ENCODE measurements around the gene GNAS-AS1. TPM values are rescaled to one million over a fixed set of nuclear protein-coding genes. Genes with fewer than 3 reads are reported as not detected.

The GNAS-AS1 gene
- total RNA-seq, 1 donor from 2014 or later: 1.5 TPM

- Mint-ChIP-seq H3K27me3 (ENCODE audit: unreplicated experiment) (peaks cover 78% of the 10 kb centered on the region), H3K4me3 (ENCODE audit: unreplicated experiment) (no peak overlapping the region), H3K36me3 (ENCODE audit: unreplicated experiment) (no peaks in the 10 kb centered on the region), H3K4me1 (ENCODE audit: unreplicated experiment) (peaks cover 12% of the 10 kb centered on the region), H3K27ac (ENCODE audit: unreplicated experiment) (no peak overlapping the region), H3K9me3 (ENCODE audit: unreplicated experiment) (no peaks in the 10 kb centered on the region)
- DNase-seq (ENCODE audit: extremely low spot score, unreplicated experiment): no peak
- no peak for TF ChIP-seq CTCF (IDR thresholded peaks at IDR 0.05)
These were observed 5.0 kb downstream of the GNAS-AS1 start for GRCh38 chr20:58845706-58846105.

DNA sequence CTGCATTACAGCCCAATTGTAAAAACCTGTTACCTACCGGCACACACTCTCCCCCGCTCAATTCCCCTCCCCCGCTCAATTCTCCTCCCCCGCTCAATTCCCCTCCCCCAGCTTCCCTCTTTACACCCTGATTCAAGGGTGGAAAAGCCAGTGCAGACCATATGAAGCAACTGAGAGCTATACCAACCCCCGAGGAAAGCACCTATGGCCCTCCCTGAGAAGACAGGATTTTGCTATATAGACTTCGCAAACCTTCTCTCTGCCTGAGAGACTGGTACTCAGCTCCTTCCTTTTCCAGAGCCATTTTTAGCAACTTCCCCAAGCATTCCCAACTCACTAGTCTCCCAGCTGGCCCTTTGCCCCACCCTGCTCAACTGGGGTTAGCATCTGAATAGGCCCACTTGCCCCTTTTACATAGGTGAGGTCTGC is 7.6 kb downstream of the GNAS-AS1 start:
- DNase-seq (ENCODE audit: extremely low spot score, unreplicated experiment): no peak
- Mint-ChIP-seq H3K27ac (ENCODE audit: unreplicated experiment) (no peak overlapping the region), H3K36me3 (ENCODE audit: unreplicated experiment) (peaks cover 2% of the 10 kb centered on the region), H3K4me3 (ENCODE audit: unreplicated experiment) (no peak overlapping the region), H3K4me1 (ENCODE audit: unreplicated experiment) (peaks cover 13% of the 10 kb centered on the region), H3K9me3 (ENCODE audit: unreplicated experiment) (no peaks in the 10 kb centered on the region), H3K27me3 (ENCODE audit: unreplicated experiment) (peaks cover 84% of the 10 kb centered on the region)
- no peak for TF ChIP-seq CTCF (IDR thresholded peaks at IDR 0.05)

- H3K4me1 Mint-ChIP-seq (ENCODE audit: unreplicated experiment): peaks cover 13% of the 10 kb centered on the region
- H3K36me3 Mint-ChIP-seq (ENCODE audit: unreplicated experiment): peaks cover 2% of the 10 kb centered on the region
- no peak for DNase-seq (ENCODE audit: extremely low spot score, unreplicated experiment)
- H3K27me3 Mint-ChIP-seq (ENCODE audit: unreplicated experiment): peaks cover 76% of the 10 kb centered on the region
- H3K9me3 Mint-ChIP-seq (ENCODE audit: unreplicated experiment): no peaks in the 10 kb centered on the region
- no peak overlapping the region for H3K4me3 Mint-ChIP-seq (ENCODE audit: unreplicated experiment)
- no peak for TF ChIP-seq CTCF (IDR thresholded peaks at IDR 0.05)
- no peak overlapping the region for H3K27ac Mint-ChIP-seq (ENCODE audit: unreplicated experiment)
These were observed 8.4 kb downstream of the GNAS-AS1 start for GRCh38 chr20:58842276-58842675.

DNA sequence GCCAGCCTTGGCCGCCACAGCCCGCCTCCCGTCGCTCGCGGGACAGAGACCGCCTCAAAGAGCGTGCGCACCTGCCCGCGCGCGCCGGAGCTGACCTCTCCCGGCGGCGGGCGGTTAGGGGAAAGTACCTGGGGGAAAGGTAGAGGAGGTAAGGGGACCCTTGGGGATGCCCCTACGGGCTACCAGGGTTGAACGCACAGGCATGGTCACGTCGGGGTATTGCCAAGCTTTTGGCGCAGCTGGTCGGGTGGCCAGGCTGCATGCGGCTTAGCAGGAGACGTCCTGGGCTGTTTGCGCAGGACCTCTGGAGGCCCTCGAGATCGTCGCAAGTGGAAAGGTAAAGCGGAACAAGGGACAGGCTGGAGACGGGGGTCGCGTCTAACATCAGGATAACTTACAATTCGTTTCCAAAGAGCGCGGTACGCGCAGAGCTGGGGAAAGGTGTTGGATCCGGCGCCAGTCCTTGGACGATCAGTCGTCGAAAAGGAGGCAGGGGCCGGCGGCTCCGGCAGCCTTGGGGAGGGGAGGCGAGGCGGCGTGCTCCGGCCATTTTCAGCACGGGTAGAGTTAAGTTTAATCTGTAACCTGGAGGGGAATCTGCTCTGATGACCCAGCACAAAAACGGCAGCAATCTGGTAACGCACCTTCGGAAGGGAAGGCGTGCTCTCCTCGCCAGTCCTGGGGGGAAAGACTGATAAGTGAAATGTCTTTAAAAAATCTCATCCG is 9.0 kb downstream of the GNAS-AS1 start:
- no peaks in the 10 kb centered on the region for H3K9me3 Mint-ChIP-seq (ENCODE audit: unreplicated experiment)
- H3K27ac Mint-ChIP-seq (ENCODE audit: unreplicated experiment): no peak overlapping the region
- no peak for DNase-seq (ENCODE audit: extremely low spot score, unreplicated experiment)
- H3K36me3 Mint-ChIP-seq (ENCODE audit: unreplicated experiment): peaks cover 2% of the 10 kb centered on the region
- TF ChIP-seq CTCF (IDR thresholded peaks at IDR 0.05): no peak
- H3K4me1 Mint-ChIP-seq (ENCODE audit: unreplicated experiment): peaks cover 13% of the 10 kb centered on the region
- no peak overlapping the region for H3K4me3 Mint-ChIP-seq (ENCODE audit: unreplicated experiment)
- H3K27me3 Mint-ChIP-seq (ENCODE audit: unreplicated experiment): peaks cover 71% of the 10 kb centered on the region

DNA sequence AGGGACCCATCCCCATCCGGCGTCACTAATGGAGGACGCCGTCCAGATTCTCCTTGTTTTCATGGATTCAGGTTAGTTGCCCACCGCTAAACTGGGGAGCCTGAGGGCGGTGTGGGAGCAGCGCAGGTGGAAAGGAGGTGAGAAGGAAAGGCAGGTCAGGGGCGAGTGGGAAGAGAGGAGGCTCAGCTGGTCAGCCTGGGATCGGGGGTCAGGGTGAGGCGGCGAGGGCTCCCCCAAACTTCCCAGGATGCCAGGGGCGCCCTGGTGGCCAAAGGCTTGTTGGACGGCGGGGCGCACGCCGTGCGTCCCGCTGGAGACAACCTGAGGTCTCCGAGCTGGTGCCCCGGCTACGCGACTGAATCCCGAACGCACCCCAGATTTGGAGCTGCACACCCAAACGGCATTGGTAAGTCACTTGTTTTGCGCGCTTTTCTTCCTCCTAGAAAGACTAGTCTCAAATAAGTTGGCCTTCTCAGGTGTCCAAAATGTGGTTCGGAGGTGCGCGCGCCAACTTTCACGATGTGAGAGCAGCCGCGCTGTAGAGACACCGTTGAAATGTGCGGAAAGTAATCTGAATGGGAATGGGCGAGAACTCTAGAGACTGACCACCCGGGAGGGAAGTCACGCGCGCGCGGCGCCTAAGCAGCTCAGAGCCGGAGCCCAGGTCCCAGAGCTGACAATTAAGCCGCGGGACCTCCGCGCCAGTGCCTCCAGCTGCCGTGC is 9.7 kb downstream of the GNAS-AS1 start:
- TF ChIP-seq CTCF (IDR thresholded peaks at IDR 0.05): no peak

More for the DNA sequence above, 9.7 kb downstream of the GNAS-AS1 start:
- Mint-ChIP-seq H3K36me3 (ENCODE audit: unreplicated experiment) (peaks cover 2% of the 10 kb centered on the region), H3K9me3 (ENCODE audit: unreplicated experiment) (no peaks in the 10 kb centered on the region), H3K4me3 (ENCODE audit: unreplicated experiment) (no peak overlapping the region), H3K27ac (ENCODE audit: unreplicated experiment) (no peak overlapping the region), H3K4me1 (ENCODE audit: unreplicated experiment) (peaks cover 13% of the 10 kb centered on the region), H3K27me3 (ENCODE audit: unreplicated experiment) (peaks cover 71% of the 10 kb centered on the region)
- DNase-seq (ENCODE audit: extremely low spot score, unreplicated experiment): no peak

Measured in osteocyte (in vitro differentiated cells).